A673 (cell line): ENCODE results near the gene ACKR1. TPM values are rescaled to one million over a fixed set of nuclear protein-coding genes. Genes with fewer than 3 reads are reported as not detected.
A peak's percentile ranks its signal among the peaks of the same experiment; 100 is the strongest.

Experiments used
- BruUV-seq: library from RNA; stranded (reverse); fragments of 400-500 nt; replicated peaks from 2 replicates; lab custom pipeline; 2021; lab: Mats Ljungman, UMichigan
- CTCF ChIA-PET: fragments of 300-600 bp; sonication (Branson Sonifier 250); formaldehyde crosslinking; loops from one replicate; lab custom pipeline; 2022; ENCODE audit warnings: antibody characterized with exemption; lab: Charles Lee
- POLR2A ChIA-PET: fragments of 300-600 bp; sonication (Branson Sonifier 250); formaldehyde crosslinking; loops from one replicate; lab custom pipeline; 2022; ENCODE audit warnings: antibody characterized with exemption; ENCODE audit not compliant: low non-redundant PET; lab: Charles Lee
- DNase-seq: peaks from one replicate; pipeline ENCODE4 v3.0.0-alpha.2; 2015; ENCODE audit warnings: low spot score
- H3K27ac ChIP-seq: fragments of 200-600 bp; sonication (generic); 2 replicates; pipeline ENCODE4 v1.5.1; 2016; ENCODE audit warnings: mixed run types, low read depth, mild to moderate bottlenecking, mixed read lengths, antibody characterized with exemption, low read length; ENCODE audit not compliant: poor library complexity, severe bottlenecking
- H3K27me3 ChIP-seq: fragments of 200-600 bp; sonication (generic); replicated peaks from 2 replicates; pipeline ENCODE4 v1.6.1; 2017; ENCODE audit warnings: mixed run types, low read depth, mild to moderate bottlenecking, mixed read lengths, antibody characterized with exemption, low read length; ENCODE audit not compliant: insufficient read depth, poor library complexity
- H3K36me3 ChIP-seq: fragments of 200-600 bp; sonication (generic); 2 replicates; pipeline ENCODE4 v1.6.1; 2016; ENCODE audit warnings: mixed run types, mild to moderate bottlenecking, mixed read lengths, antibody characterized with exemption, low read length; ENCODE audit not compliant: insufficient read depth, poor library complexity, severe bottlenecking
- H3K4me1 ChIP-seq: fragments of 200-600 bp; sonication (generic); 2 replicates; pipeline ENCODE4 v1.6.1; 2017; ENCODE audit warnings: mixed run types, mild to moderate bottlenecking, mixed read lengths, antibody characterized with exemption, low read length; ENCODE audit not compliant: insufficient read depth, poor library complexity, severe bottlenecking
- H3K4me3 ChIP-seq: fragments of 200-600 bp; sonication (generic); 2 replicates; pipeline ENCODE4 v1.5.1; 2016; ENCODE audit warnings: low read depth, mixed run types, mild to moderate bottlenecking, mixed read lengths, low read length; ENCODE audit not compliant: poor library complexity, severe bottlenecking
- H3K9me3 ChIP-seq: fragments of 200-600 bp; sonication (generic); 2 replicates; pipeline ENCODE4 v1.6.1; 2016; ENCODE audit warnings: mixed run types, low read depth, mild to moderate bottlenecking, mixed read lengths, antibody characterized with exemption, low read length; ENCODE audit not compliant: poor library complexity, severe bottlenecking
- EZH2 ChIP-seq: fragments of 200-600 bp; sonication (generic); IDR thresholded peaks from 2 replicates; pipeline ENCODE4 v1.6.1; 2017; ENCODE audit warnings: borderline replicate concordance, low read depth, mild to moderate bottlenecking, mixed read lengths, antibody characterized with exemption, low read length; ENCODE audit not compliant: poor library complexity, severe bottlenecking
- intact Hi-C: fragments of 100-400 bp; cut with micrococcal nuclease; formaldehyde crosslinking; loops from one replicate; pipeline ENCODE4 v1.10.0; 2022; ENCODE audit not compliant: unreplicated experiment
- total RNA-seq: library from RNA; stranded (reverse); gene quantifications from 2 replicates; pipeline ENCODE4 v1.2.3, GENCODE V29; 2021
- TF ChIP-seq, protein P1 (sequence below): fragments of 300-800, 200-600 bp; sonication (generic); conservative IDR thresholded peaks from 2 replicates; pipeline ENCODE4 v1.5.1; 2017; ENCODE audit warnings: low read depth, mild to moderate bottlenecking, antibody characterized with exemption, low read length, moderate library complexity, mixed read lengths

ACKR1 gene
- total RNA-seq, 1 experiment from 2014 or later = not detected

DNA sequence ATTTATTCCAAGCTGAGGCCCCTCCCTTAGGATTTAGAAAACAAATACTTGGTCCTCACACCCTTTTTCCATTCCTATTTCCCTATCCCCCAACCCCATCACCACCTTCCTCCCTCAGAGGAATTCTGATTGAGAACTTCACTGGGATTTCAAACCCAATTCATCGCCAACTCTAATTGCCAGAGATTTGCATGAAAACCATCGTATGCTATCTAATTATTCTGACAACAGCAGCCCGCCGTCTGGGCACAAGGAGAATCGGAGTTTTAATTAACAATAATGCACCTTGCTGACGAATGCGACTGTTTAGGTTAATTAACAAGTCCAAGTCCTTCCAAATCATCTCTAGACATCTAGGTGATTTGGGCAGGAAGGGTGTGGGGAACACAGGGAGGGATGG lies 4.4 kb downstream of the ACKR1 start:
- no TSS peak for BruUV-seq
- H3K4me3 ChIP-seq = no peak overlapping the region
- peaks cover 69% of the 10 kb centered on the region for H3K27me3 ChIP-seq
- TF ChIP-seq, protein P1, sequence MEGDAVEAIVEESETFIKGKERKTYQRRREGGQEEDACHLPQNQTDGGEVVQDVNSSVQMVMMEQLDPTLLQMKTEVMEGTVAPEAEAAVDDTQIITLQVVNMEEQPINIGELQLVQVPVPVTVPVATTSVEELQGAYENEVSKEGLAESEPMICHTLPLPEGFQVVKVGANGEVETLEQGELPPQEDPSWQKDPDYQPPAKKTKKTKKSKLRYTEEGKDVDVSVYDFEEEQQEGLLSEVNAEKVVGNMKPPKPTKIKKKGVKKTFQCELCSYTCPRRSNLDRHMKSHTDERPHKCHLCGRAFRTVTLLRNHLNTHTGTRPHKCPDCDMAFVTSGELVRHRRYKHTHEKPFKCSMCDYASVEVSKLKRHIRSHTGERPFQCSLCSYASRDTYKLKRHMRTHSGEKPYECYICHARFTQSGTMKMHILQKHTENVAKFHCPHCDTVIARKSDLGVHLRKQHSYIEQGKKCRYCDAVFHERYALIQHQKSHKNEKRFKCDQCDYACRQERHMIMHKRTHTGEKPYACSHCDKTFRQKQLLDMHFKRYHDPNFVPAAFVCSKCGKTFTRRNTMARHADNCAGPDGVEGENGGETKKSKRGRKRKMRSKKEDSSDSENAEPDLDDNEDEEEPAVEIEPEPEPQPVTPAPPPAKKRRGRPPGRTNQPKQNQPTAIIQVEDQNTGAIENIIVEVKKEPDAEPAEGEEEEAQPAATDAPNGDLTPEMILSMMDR = no peak
- no peak for TF ChIP-seq EZH2
- intact Hi-C loops = no loop called here
- ChIA-PET CTCF (interaction anchor here (0.6 to 0.8 kb wide), 2 partner anchors 8 to 32 kb away, joined by 3 to 4 read pairs; no protein-coding TSS in a partner anchor), POLR2A (no interaction called here)
- H3K9me3 ChIP-seq = no peaks in the 10 kb centered on the region
- no peaks in the 10 kb centered on the region for H3K36me3 ChIP-seq
- no peak overlapping the region for H3K27ac ChIP-seq
- no peaks in the 10 kb centered on the region for H3K4me1 ChIP-seq
- DNase-seq = no peak

DNA sequence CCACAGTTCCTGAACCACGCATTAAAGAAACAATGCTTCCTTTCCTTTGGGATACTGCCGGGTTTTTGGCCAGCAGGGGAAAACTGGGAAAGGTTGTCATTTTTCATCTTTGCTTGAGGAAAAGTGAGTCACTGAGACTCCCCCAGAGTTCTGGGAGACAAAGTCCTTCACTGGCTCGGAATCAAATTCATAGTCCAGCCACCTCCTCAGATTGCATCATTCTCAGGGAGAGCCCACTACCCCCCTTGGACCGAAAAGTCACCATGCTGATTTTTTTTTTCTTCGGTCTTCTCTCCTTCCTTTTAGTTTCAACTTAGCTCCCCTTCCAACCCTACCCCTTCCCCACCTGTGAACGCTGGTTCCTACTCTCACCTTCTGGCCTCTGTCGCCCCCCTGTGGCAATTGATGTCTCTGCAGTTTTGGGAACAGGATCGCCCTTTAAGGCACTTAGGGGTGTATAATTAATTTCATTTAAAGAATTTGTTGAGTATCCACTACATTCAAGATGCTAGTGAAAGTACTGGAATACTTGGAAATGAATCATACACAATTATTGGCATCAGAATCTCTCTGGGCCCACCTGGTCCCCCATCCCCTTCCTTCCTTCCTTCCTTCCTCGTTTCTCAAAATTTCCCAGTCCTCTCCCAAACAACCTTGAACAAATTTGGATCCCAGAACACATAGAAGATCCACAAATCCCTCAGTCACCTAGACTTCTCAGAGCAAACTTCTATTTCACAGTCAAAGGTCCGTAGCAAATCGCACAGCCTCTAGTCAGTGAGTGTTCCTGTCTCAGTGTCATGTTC lies 6.9 kb downstream of the ACKR1 start:
- intact Hi-C loops = loop anchor here (1.0 to 10.0 kb wide), 3 partner anchors 50 to 793 kb away; no protein-coding TSS in a partner anchor

DNA sequence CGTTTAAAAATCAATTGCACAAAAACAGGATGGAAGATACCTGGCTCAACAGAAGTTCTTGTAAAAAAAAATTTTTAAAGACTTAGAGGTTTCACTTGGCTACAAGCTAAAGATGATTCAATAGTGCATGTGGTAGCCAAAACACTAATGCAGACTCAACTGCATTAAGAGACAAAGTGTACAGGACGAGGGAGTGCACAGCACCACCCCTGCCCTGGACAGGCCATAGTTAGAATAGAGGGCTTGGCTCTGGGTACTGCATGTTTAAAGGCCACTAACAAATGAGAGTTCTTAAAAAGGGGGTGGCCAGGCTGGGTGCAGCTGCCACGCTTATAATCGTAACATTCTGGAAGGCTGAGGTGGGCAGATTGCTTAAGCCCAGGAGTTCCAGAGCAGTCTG lies 7.9 kb downstream of the ACKR1 start:
- no peaks in the 10 kb centered on the region for H3K4me1 ChIP-seq
- H3K27me3 ChIP-seq = peaks cover 58% of the 10 kb centered on the region
- H3K27ac ChIP-seq = no peak overlapping the region
- DNase-seq = no peak
- no peaks in the 10 kb centered on the region for H3K36me3 ChIP-seq
- CTCF ChIA-PET = interaction anchor here (0.6 to 1.1 kb wide), 2 partner anchors 9 to 833 kb away, joined by 3 to 4 read pairs; no protein-coding TSS in a partner anchor
- no peak overlapping the region for H3K4me3 ChIP-seq
- BruUV-seq = no TSS peak
- TF ChIP-seq, protein P1 = no peak
- TF ChIP-seq EZH2 = no peak
- H3K9me3 ChIP-seq = no peaks in the 10 kb centered on the region
- intact Hi-C loops = loop anchor here (2.0 to 10.0 kb wide), 2 partner anchors 80 to 792 kb away; no protein-coding TSS in a partner anchor
- POLR2A ChIA-PET = no interaction called here

More for the DNA sequence above, 6.9 kb downstream of the ACKR1 start:
- POLR2A ChIA-PET = no interaction called here
- BruUV-seq = no TSS peak
- Histone ChIP-seq H3K27ac (no peak overlapping the region), H3K36me3 (no peaks in the 10 kb centered on the region), H3K4me3 (no peak overlapping the region), H3K27me3 (peaks cover 60% of the 10 kb centered on the region), H3K4me1 (no peaks in the 10 kb centered on the region), H3K9me3 (no peaks in the 10 kb centered on the region)
- CTCF ChIA-PET = interaction anchor here (0.6 kb wide), 2 partner anchors 9 to 75 kb away, joined by 3 to 7 read pairs; no protein-coding TSS in a partner anchor
- TF ChIP-seq, protein P1 = peak; percentile 96
- TF ChIP-seq EZH2 = no peak
- DNase-seq = peak; percentile 43
